Measurements from ENCODE around the gene PBX4.
"Not testable (repeated sequence)": the region's sequence is repeated elsewhere in the genome, so short reads cannot be mapped to it uniquely, and the experiment has no call there.

The PBX4 gene

DNA sequence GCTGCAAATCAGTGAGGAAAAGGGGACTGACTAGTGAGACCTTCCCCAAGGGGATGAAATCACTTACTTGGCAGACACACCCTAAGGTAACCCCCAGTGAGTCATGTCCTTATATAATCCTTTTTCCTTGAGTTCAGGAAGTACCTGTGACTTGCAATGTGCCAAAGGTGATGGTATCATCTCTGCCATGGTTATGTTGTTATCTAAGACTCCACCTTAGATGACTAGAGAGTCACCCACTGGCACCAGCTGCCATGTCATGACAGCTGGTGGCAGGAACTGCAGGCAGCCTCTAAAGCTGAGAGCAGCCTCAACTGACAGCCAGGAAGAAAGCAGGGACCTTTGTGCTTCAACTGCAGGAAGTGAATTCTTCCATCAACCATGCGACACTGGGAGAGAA lies 12.5 kb downstream of the PBX4 start:
- H3K27me3 ChIP-seq (replicated peaks; ENCODE audit: control insufficient read depth, insufficient read depth, low read length, poor library complexity, severe bottlenecking), result no peaks in the 10 kb centered on the region
- DNase-seq, result peak; percentile 54 to 64 (median 59)
- H3K9me3 ChIP-seq (ENCODE audit: control insufficient read depth, low read length), result no peaks in the 10 kb centered on the region
- H3K4me3 ChIP-seq (ENCODE audit: insufficient read depth, low read depth, low read length, poor library complexity, severe bottlenecking), result no peak overlapping the region
- H3K36me3 ChIP-seq (ENCODE audit: control insufficient read depth, insufficient read depth, low read length), result no peaks in the 10 kb centered on the region
- peak overlapping the region; percentile 73 for H3K27ac ChIP-seq (ENCODE audit: insufficient read depth, low read length, poor library complexity, severe bottlenecking)
- peaks cover 45% of the 10 kb centered on the region for H3K4me1 ChIP-seq (ENCODE audit: control insufficient read depth, insufficient read depth, low read length, poor library complexity, severe bottlenecking)

DNA sequence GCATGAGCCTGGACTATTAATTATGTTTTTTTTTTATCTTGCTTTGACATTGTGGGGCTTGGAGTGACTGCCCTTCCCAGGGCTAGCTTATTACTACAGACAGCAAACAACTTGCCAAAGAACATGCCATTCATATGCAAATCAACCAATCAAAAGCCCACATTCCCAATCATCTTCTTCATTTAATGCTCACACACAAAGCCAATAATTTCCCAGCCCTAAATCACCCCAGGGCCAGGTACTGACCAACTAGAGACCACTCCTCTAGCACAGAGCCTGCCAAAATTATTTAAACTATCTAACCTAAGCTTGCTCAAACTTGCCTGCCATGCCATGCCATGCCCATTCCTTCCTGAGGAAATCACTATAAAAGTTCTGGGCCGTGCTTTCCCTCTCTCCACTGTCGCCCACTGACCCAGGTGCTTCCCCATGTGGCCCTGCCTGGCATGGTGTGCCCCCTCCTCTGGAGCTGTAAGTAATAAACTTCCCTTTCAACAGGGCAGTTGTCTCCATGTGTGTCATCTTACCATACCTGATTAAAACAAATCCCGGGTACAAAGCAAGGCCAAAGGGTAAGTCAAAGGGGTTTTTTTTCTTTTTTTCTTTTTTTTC lies 15.7 kb downstream of the PBX4 start:
- peaks cover 70% of the 10 kb centered on the region for H3K4me1 ChIP-seq (ENCODE audit: control insufficient read depth, insufficient read depth, low read length, poor library complexity, severe bottlenecking)
- peak overlapping the region; percentile 69 for H3K27ac ChIP-seq (ENCODE audit: insufficient read depth, low read length, poor library complexity, severe bottlenecking)

DNA sequence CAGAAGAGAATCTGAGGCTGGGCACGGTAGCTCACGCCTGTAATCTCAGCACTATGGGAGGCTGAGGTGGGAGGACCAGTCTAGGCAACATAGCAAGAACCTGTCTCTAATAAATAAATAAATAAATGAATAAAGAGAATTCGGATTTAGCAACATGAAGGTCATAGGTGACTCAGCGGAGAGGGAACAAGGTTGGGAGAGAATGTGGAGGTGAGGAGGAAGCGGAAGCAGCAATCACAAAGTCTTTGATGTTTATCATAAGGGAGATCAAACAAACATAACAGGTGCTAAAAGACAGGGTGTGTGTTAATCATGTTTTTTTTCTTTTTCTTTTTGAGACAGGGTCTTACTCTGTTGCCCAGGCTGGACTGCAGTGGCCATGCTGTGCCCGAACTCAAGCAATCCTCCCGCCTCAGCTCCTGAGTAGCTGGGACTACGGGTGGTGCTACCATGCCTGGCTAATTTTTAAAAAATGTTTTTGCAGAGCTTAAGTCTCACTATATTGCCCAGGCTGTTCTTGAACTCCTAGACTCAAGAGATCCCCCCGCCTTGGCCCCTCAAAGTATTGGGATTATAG lies 16.3 kb downstream of the PBX4 start:
- Histone ChIP-seq H3K4me1 (ENCODE audit: control insufficient read depth, insufficient read depth, low read length, poor library complexity, severe bottlenecking) (peaks cover 76% of the 10 kb centered on the region), H3K27me3 (replicated peaks; ENCODE audit: control insufficient read depth, insufficient read depth, low read length, poor library complexity, severe bottlenecking) (no peaks in the 10 kb centered on the region), H3K27ac (ENCODE audit: insufficient read depth, low read length, poor library complexity, severe bottlenecking) (peak overlapping the region; percentile 69), H3K36me3 (ENCODE audit: control insufficient read depth, insufficient read depth, low read length) (no peaks in the 10 kb centered on the region), H3K4me3 (ENCODE audit: insufficient read depth, low read depth, low read length, poor library complexity, severe bottlenecking) (peak overlapping the region; percentile 33), H3K9me3 (ENCODE audit: control insufficient read depth, low read length) (no peaks in the 10 kb centered on the region)
- DNase-seq, result peak; percentile 49 to 61 (median 61)

More for the DNA sequence above, 15.7 kb downstream of the PBX4 start:
- H3K36me3 ChIP-seq (ENCODE audit: control insufficient read depth, insufficient read depth, low read length), result no peaks in the 10 kb centered on the region
- no peak overlapping the region for H3K4me3 ChIP-seq (ENCODE audit: insufficient read depth, low read depth, low read length, poor library complexity, severe bottlenecking)
- H3K27me3 ChIP-seq (replicated peaks; ENCODE audit: control insufficient read depth, insufficient read depth, low read length, poor library complexity, severe bottlenecking), result no peaks in the 10 kb centered on the region
- DNase-seq, result no peak
- H3K9me3 ChIP-seq (ENCODE audit: control insufficient read depth, low read length), result no peaks in the 10 kb centered on the region

DNA sequence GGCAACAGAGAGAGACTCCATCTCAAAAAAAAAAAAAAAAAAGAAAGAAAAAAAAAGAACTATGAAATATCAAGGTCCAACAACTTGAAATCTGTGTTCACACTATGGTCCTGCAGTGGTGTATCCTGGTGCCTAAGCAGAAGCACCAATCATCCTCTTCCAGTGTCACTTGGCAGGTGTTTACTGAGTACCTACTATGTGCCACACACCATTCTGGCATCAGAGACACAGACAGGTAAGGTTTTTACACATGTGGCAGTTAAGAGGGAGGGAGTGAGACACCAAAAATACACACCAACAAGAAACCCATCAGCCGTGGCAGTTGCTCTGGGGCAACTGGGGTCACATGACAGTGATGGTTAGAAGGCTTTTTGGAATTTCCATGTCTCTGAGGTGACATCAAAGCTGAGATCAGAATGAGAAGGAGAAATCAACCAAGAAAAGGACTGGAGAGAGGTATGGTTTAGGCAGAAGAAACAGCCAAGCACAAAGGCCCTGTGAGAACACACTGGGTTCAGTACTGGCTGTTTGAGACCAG lies 17.6 kb downstream of the PBX4 start:
- Histone ChIP-seq H3K4me3 (ENCODE audit: insufficient read depth, low read depth, low read length, poor library complexity, severe bottlenecking) (no peak overlapping the region), H3K4me1 (ENCODE audit: control insufficient read depth, insufficient read depth, low read length, poor library complexity, severe bottlenecking) (peaks cover 70% of the 10 kb centered on the region), H3K36me3 (ENCODE audit: control insufficient read depth, insufficient read depth, low read length) (no peaks in the 10 kb centered on the region), H3K27ac (ENCODE audit: insufficient read depth, low read length, poor library complexity, severe bottlenecking) (peak overlapping the region; percentile 69), H3K27me3 (replicated peaks; ENCODE audit: control insufficient read depth, insufficient read depth, low read length, poor library complexity, severe bottlenecking) (no peaks in the 10 kb centered on the region), H3K9me3 (ENCODE audit: control insufficient read depth, low read length) (no peaks in the 10 kb centered on the region)
- DNase-seq, result no peak

DNA sequence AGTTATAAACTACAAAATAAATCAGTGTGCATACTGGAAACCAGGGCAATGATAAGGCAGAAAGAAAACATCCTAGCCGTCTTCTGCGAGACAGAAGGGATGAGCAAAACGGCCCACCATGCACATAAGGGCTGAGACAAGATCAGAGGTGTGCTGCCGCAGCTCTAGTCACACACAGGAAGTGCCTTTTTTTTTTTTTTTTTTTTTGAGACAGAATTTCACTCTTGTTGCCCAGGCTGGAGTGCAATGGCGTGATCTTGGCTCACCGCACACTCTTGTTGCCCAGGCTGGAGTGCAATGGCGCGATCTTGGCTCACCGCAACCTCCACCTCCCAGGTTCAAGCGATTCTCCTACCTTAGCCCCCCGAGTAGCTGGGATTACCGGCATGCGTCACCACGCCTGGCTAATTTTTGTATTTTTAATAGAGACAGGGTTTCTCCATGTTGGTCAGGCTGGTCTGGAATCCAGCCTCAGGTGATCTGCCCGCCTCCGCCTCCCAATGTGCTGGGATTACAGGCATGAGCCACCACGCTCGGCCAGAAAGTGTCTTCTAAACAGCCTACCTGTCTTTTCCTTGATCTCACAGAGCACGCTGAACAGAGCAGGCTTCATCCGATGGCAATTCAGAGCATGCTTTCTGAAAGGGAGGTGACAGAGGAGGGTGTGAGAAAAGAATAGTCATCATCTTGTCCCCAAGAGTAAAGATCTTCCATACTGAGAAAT lies 19.6 kb downstream of the PBX4 start:
- DNase-seq, result peak; percentile 58 to 66 (median 66)
- H3K9me3 ChIP-seq (ENCODE audit: control insufficient read depth, low read length); H3K36me3 ChIP-seq (ENCODE audit: control insufficient read depth, insufficient read depth, low read length); H3K4me3 ChIP-seq (ENCODE audit: insufficient read depth, low read depth, low read length, poor library complexity, severe bottlenecking); H3K27me3 ChIP-seq (replicated peaks; ENCODE audit: control insufficient read depth, insufficient read depth, low read length, poor library complexity, severe bottlenecking): not testable (repeated sequence)
- Histone ChIP-seq H3K4me1 (ENCODE audit: control insufficient read depth, insufficient read depth, low read length, poor library complexity, severe bottlenecking) (peaks cover 65% of the 10 kb centered on the region), H3K27ac (ENCODE audit: insufficient read depth, low read length, poor library complexity, severe bottlenecking) (peak overlapping the region; percentile 97)

DNA sequence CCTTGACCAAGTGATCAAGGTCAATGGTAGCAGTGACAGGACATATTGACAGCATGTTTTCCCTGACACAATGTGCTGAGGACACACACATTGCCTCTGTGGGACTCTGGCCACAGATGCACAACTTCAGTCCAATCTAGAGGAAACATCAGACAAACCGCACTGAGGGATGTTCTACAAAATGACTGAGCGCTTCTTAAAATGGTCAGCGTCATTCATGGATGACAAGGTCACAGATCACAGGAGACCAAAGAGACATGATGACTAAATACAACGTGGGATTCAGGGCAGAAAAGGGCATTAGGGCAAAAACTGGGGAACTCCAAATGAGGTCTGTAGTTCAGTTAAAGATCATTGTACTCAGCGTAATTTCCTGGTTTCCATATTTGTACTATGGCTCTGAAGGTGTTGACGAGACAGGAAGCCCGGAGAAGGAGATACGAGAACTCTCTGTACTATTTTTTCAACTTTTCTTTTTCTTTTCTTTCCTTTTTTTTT lies 20.6 kb downstream of the PBX4 start:
- Histone ChIP-seq H3K27me3 (replicated peaks; ENCODE audit: control insufficient read depth, insufficient read depth, low read length, poor library complexity, severe bottlenecking) (no peaks in the 10 kb centered on the region), H3K9me3 (ENCODE audit: control insufficient read depth, low read length) (no peaks in the 10 kb centered on the region), H3K4me3 (ENCODE audit: insufficient read depth, low read depth, low read length, poor library complexity, severe bottlenecking) (no peak overlapping the region), H3K4me1 (ENCODE audit: control insufficient read depth, insufficient read depth, low read length, poor library complexity, severe bottlenecking) (peaks cover 57% of the 10 kb centered on the region), H3K36me3 (ENCODE audit: control insufficient read depth, insufficient read depth, low read length) (no peaks in the 10 kb centered on the region), H3K27ac (ENCODE audit: insufficient read depth, low read length, poor library complexity, severe bottlenecking) (peak overlapping the region; percentile 97)
- peak; percentile 57 to 62 (median 61) for DNase-seq

DNA sequence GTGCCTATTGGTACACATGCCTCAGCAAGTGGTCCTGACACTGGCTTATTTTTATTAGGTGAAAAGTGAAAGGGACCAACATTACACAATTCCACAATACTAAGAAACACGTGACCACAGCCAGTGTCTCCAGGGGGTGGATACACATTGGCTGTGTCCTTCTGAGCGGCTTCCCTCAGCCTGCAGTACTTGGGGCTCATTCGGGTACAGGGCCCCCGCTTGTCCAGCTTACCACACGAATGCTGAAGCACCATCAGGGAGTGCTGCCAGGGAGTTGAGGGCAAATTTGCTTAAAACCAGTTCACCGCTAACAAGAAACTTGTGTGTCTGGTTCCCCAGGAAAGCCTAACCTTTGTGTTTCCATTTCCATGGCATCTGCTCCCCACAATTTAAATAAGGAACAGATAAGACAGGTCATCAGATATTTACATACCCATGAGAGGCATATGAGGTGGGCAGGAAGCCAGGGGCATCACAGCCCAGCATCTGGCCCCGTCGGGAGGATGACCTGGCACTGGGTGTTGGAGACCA lies 23.3 kb downstream of the PBX4 start:
- no peaks in the 10 kb centered on the region for H3K27me3 ChIP-seq (replicated peaks; ENCODE audit: control insufficient read depth, insufficient read depth, low read length, poor library complexity, severe bottlenecking)
- no peak overlapping the region for H3K27ac ChIP-seq (ENCODE audit: insufficient read depth, low read length, poor library complexity, severe bottlenecking)
- H3K36me3 ChIP-seq (ENCODE audit: control insufficient read depth, insufficient read depth, low read length), result peaks cover 8% of the 10 kb centered on the region
- H3K4me1 ChIP-seq (ENCODE audit: control insufficient read depth, insufficient read depth, low read length, poor library complexity, severe bottlenecking), result peaks cover 51% of the 10 kb centered on the region
- no peak overlapping the region for H3K4me3 ChIP-seq (ENCODE audit: insufficient read depth, low read depth, low read length, poor library complexity, severe bottlenecking)
- H3K9me3 ChIP-seq (ENCODE audit: control insufficient read depth, low read length), result no peaks in the 10 kb centered on the region
- no peak for DNase-seq

DNA sequence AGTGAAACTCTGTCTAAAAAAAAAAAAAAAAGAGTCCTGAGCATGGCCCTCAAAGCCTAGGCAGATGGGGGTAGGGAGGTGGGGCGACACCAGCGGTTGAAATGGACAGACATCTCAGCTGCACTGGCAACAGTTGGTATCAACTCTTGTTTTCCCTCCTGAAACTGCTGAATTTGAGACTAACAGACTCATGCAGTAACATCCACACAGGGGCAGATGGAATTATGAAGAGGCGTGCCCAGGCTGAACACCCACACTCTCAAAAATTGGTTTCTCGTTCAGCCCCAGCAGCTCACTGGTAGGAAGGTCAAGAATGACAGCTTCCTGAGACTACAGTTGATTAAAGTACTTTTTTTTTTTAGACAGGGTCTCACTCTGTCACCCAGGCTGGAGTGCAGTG lies 24.1 kb downstream of the PBX4 start:
- peaks cover 8% of the 10 kb centered on the region for H3K36me3 ChIP-seq (ENCODE audit: control insufficient read depth, insufficient read depth, low read length)
- no peak for DNase-seq
- no peaks in the 10 kb centered on the region for H3K27me3 ChIP-seq (replicated peaks; ENCODE audit: control insufficient read depth, insufficient read depth, low read length, poor library complexity, severe bottlenecking)
- peaks cover 50% of the 10 kb centered on the region for H3K4me1 ChIP-seq (ENCODE audit: control insufficient read depth, insufficient read depth, low read length, poor library complexity, severe bottlenecking)
- no peak overlapping the region for H3K27ac ChIP-seq (ENCODE audit: insufficient read depth, low read length, poor library complexity, severe bottlenecking)
- no peak overlapping the region for H3K4me3 ChIP-seq (ENCODE audit: insufficient read depth, low read depth, low read length, poor library complexity, severe bottlenecking)
- H3K9me3 ChIP-seq (ENCODE audit: control insufficient read depth, low read length), result no peaks in the 10 kb centered on the region

DNA sequence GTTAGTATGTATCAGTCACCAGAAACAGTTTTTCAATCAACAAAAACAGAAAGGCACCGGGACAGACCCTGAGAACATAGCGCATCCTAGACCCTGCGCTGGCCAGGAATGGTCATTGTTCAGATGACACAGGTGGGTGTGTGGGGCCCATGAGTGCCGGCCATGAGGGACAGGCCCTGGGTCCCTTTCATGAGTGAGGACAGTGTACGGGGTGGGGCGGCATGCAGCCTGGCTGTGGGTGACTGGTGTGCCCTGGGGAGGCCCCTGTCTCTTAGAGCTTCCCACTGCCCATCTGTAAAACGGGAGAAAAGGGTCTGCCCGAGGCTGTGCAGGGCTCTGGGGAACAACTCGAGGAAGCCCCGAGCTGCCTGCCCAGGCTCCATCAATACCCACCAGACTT lies 25.8 kb downstream of the PBX4 start:
- Histone ChIP-seq H3K9me3 (ENCODE audit: control insufficient read depth, low read length) (no peaks in the 10 kb centered on the region), H3K27me3 (replicated peaks; ENCODE audit: control insufficient read depth, insufficient read depth, low read length, poor library complexity, severe bottlenecking) (no peaks in the 10 kb centered on the region), H3K27ac (ENCODE audit: insufficient read depth, low read length, poor library complexity, severe bottlenecking) (peak overlapping the region; percentile 82), H3K4me1 (ENCODE audit: control insufficient read depth, insufficient read depth, low read length, poor library complexity, severe bottlenecking) (peaks cover 37% of the 10 kb centered on the region), H3K36me3 (ENCODE audit: control insufficient read depth, insufficient read depth, low read length) (peaks cover 8% of the 10 kb centered on the region), H3K4me3 (ENCODE audit: insufficient read depth, low read depth, low read length, poor library complexity, severe bottlenecking) (no peak overlapping the region)
- DNase-seq, result no peak

All from effector memory CD4-positive, alpha-beta T cell (primary cell).